K562 (cell line): ENCODE results near the gene PDE6H. TPM values are rescaled to one million over a fixed set of nuclear protein-coding genes. Genes with fewer than 3 reads are reported as not detected.

Source experiments
- ADNP ChIP-seq: fragments of 200-800 bp; sonication (Bioruptor generic); IDR thresholded peaks from 2 replicates; pipeline ENCODE4 v1.6.1; 2016; ENCODE audit warnings: missing genetic modification characterization, missing compliant biosample characterization
- BMI1 ChIP-seq: fragments of 150-350 bp; IDR thresholded peaks from 2 replicates; pipeline ENCODE4 v1.6.1; 2014; ENCODE audit warnings: low read length
- CREBBP ChIP-seq: IDR thresholded peaks from one replicate; pipeline ENCODE4 v1.6.1; 2012; ENCODE audit warnings: low read depth, mild to moderate bottlenecking, control low read depth, inconsistent platforms, low read length
- EGR1 ChIP-seq: fragments of 450-650 bp; conservative IDR thresholded peaks from 2 replicates; pipeline ENCODE4 v1.6.1; 2017; ENCODE audit warnings: mild to moderate bottlenecking
- ETV1 ChIP-seq: fragments of 450-650 bp; conservative IDR thresholded peaks from 2 replicates; pipeline ENCODE4 v1.6.1; 2016; ENCODE audit warnings: missing genetic modification characterization, control low read depth, low read depth, missing compliant biosample characterization
- HLTF ChIP-seq: fragments of 450-650 bp; IDR thresholded peaks from 2 replicates; pipeline ENCODE4 v1.6.1; 2016
- HNRNPL ChIP-seq: fragments of 200-400 bp; formaldehyde crosslinking; IDR thresholded peaks from 2 replicates; pipeline ENCODE4 v1.6.1; 2017; ENCODE audit warnings: low read depth, mild to moderate bottlenecking, low read length
- IRF9 ChIP-seq: fragments of 450-650 bp; IDR thresholded peaks from 2 replicates; pipeline ENCODE4 v1.6.1; 2016; ENCODE audit warnings: missing biosample characterization, missing genetic modification characterization
- JUN ChIP-seq, 2 experiments: sonication (generic) in 1 of 2; formaldehyde crosslinking in 1 of 2; IDR thresholded peaks; 2 replicates each; pipeline versions ENCODE4 v1.6.1 to v1.8.0; 2012 to 2022; ENCODE audit warnings: borderline replicate concordance in 2 of 2, mild to moderate bottlenecking in 2 of 2, improper control_type of control experiment in 1 of 2, low read depth in 1 of 2, low read length in 1 of 2, missing genetic modification reagents in 1 of 2
- KLF1 ChIP-seq: fragments of 450-650 bp; IDR thresholded peaks from 2 replicates; pipeline ENCODE4 v1.6.1; 2016; ENCODE audit warnings: missing genetic modification characterization, missing compliant biosample characterization
- MCM2 ChIP-seq: fragments of 450-650 bp; IDR thresholded peaks from 2 replicates; pipeline ENCODE4 v1.6.1; 2017; ENCODE audit warnings: low read depth, mild to moderate bottlenecking
- MYBL2 ChIP-seq, 2 experiments: fragments of 450-650 bp in 1 of 2; sonication (generic) in 1 of 2; formaldehyde crosslinking in 1 of 2; IDR thresholded peaks; 2 replicates each; pipeline versions ENCODE4 v1.6.1 to v1.8.1; 2017 to 2022; ENCODE audit warnings: borderline replicate concordance in 1 of 2, inconsistent platforms in 1 of 2, low read depth in 1 of 2, mild to moderate bottlenecking in 1 of 2, missing genetic modification reagents in 1 of 2, moderate library complexity in 1 of 2
- NFE2 ChIP-seq: IDR thresholded peaks from 2 replicates; pipeline ENCODE4 v1.6.1; 2014; ENCODE audit warnings: antibody characterized with exemption, low read depth
- PREB ChIP-seq: sonication (generic); formaldehyde crosslinking; IDR thresholded peaks from 2 replicates; pipeline ENCODE4 v1.8.1; 2023; ENCODE audit warnings: mild to moderate bottlenecking, missing genetic modification reagents
- PTRF ChIP-seq: fragments of 450-650 bp; IDR thresholded peaks from 2 replicates; pipeline ENCODE4 v1.6.1; 2016; ENCODE audit warnings: mild to moderate bottlenecking, missing genetic modification characterization, missing compliant biosample characterization
- PYGO2 ChIP-seq: fragments of 450-650 bp; IDR thresholded peaks from 2 replicates; pipeline ENCODE4 v1.6.1; 2016; ENCODE audit warnings: mild to moderate bottlenecking, missing genetic modification characterization, moderate library complexity, missing compliant biosample characterization
- SMAD4 ChIP-seq: fragments of 250-450 bp; sonication (Bioruptor Pico); conservative IDR thresholded peaks from 2 replicates; pipeline ENCODE4 v1.8.0; 2021; ENCODE audit warnings: inconsistent platforms, mild to moderate bottlenecking, moderate library complexity
- XRCC5 ChIP-seq: fragments of 200-400 bp; formaldehyde crosslinking; IDR thresholded peaks from 2 replicates; pipeline ENCODE4 v1.6.1; 2017; ENCODE audit warnings: low read depth, mild to moderate bottlenecking, low read length
- ZBTB26 ChIP-seq: fragments of 450-650 bp; formaldehyde crosslinking; IDR thresholded peaks from 2 replicates; pipeline ENCODE4 v1.4.0; 2022; ENCODE audit warnings: missing genetic modification characterization
- ZNF518B ChIP-seq: fragments of 250-450 bp; sonication (Bioruptor Pico); IDR thresholded peaks from 2 replicates; pipeline ENCODE4 v1.5.0; 2021; ENCODE audit warnings: mild to moderate bottlenecking, moderate library complexity
- ZNF589 ChIP-seq: fragments of 200-800 bp; sonication (Bioruptor generic); IDR thresholded peaks from 2 replicates; pipeline ENCODE4 v1.6.1; 2016; ENCODE audit warnings: low read depth, missing genetic modification characterization, missing compliant biosample characterization
- ZNF644 ChIP-seq: fragments of 200-800 bp; sonication (Bioruptor generic); IDR thresholded peaks from 2 replicates; pipeline ENCODE4 v1.6.1; 2016; ENCODE audit warnings: low read depth, missing genetic modification characterization, missing compliant biosample characterization
- polyA plus RNA-seq, 8 experiments: library from polyadenylated mRNA; depleted of rRNA in 4 of 8; stranded (reverse) in 5 of 8; unstranded in 3 of 8; fragments of >200 nt; fragmentation: Nextera tagmentation in 2 of 8; fragmentation: Illumina TruSeq in 1 of 8; extraction: Ambion mirVana in 2 of 8; extraction: Trizol in 1 of 8; gene quantifications; 2 replicates each; pipeline versions ENCODE4 v1.2.1 to v1.2.3, GENCODE V29; 2011 to 2014; ENCODE audit warnings: inconsistent platforms in 1 of 8, missing spikeins in 1 of 8
- total RNA-seq, 7 experiments: library from RNA; depleted of rRNA in 6 of 7; stranded (reverse); fragments of >200 nt in 6 of 7; fragmentation: Illumina TruSeq in 2 of 7; extraction: Trizol in 2 of 7; gene quantifications; 2 replicates each; pipeline versions ENCODE4 v1.2.1 to v1.2.3, GENCODE V29; 2011 to 2021; ENCODE audit warnings: low replicate concordance in 1 of 7

The PDE6H gene
- total and polyA plus RNA-seq, 9 of the 15 experiments (the other 6 are each of a cell fraction or from before 2014, with no cell fraction given) = 0.15 TPM; not detected in 8

GRCh38 chr12:14924541-14924940 lies 48.3 kb upstream of the PDE6H start (continued):
- TF ChIP-seq PREB (CRISPR knock-in tag) (no peak), IRF9 (tag) (peak; percentile 71; the same call in 1 of the 2 replicates), ADNP (no peak), JUN (IDR thresholded peaks at IDR 0.05; ENCODE audit: borderline replicate concordance, low read depth, low read length) (no peak), JUN (CRISPR knock-in tag; IDR thresholded peaks at IDR 0.05; ENCODE audit: borderline replicate concordance) (no peak), HNRNPL (no peak), ZNF518B (CRISPR knock-in tag) (no peak), SMAD4 (CRISPR knock-in tag) (peak; percentile 84), EGR1 (no peak), HLTF (no peak), ZNF589 (CRISPR knock-in tag) (peak; percentile 26; the same call in 1 of the 2 replicates), PYGO2 (tag) (peak; percentile 79), ETV1 (tag) (no peak), ZBTB26 (CRISPR knock-in tag) (0 out of 2 replicates have a peak, but pooled peaks have one; percentile 24), PTRF (tag) (peak; percentile 81), CREBBP (no peak), NFE2 (no peak), MCM2 (no peak), XRCC5 (no peak), BMI1 (no peak), KLF1 (tag) (no peak), ZNF644 (tag) (0 out of 2 replicates have a peak, but pooled peaks have one; percentile 33), MYBL2 (IDR thresholded peaks at IDR 0.05; ENCODE audit: low read depth) (no peak), MYBL2 (CRISPR knock-in tag; IDR thresholded peaks at IDR 0.05; ENCODE audit: borderline replicate concordance) (no peak)
